Ovary (tissue), 9 donors: Measurements from ENCODE around the gene RNF223. TPM values are rescaled to one million over a fixed set of nuclear protein-coding genes. Genes with fewer than 3 reads are reported as not detected.
A peak's percentile ranks its signal among the peaks of the same experiment; 100 is the strongest.

ENCODE experiments used
- DNase-seq, 5 donors: peaks; one replicate each; pipeline ENCODE4 v3.0.0-alpha.2; 2019 to 2020
- H3K27ac ChIP-seq, 2 donors: fragments of 200-600 bp; one replicate each; pipeline versions ENCODE4 v1.5.1 to v1.8.0; 2019 to 2022
- H3K27me3 ChIP-seq: fragments of 200-600 bp; one replicate; pipeline ENCODE4 v1.8.0; 2022
- H3K36me3 ChIP-seq: fragments of 200-600 bp; sonication (generic); one replicate; pipeline ENCODE4 v1.5.1; 2019
- H3K4me1 ChIP-seq: one replicate; pipeline ENCODE4 v1.8.1; 2013; ENCODE audit warnings: mild to moderate bottlenecking, moderate library complexity; ENCODE audit not compliant: insufficient read depth
- H3K4me3 ChIP-seq: fragments of 200-600 bp; sonication (generic); one replicate; pipeline ENCODE4 v1.5.1; 2017
- H3K9me3 ChIP-seq, 2 donors: fragments of 200-600 bp in 1 of 2; sonication (generic) in 1 of 2; one replicate each; pipeline versions ENCODE4 v1.5.1 to v1.8.1; 2013 to 2019; ENCODE audit warnings: mild to moderate bottlenecking in 1 of 2, moderate library complexity in 1 of 2
- CTCF ChIP-seq, 3 donors: fragments of 450-650 bp in 2 of 3; fragments of 200-600 bp in 1 of 3; IDR thresholded peaks; one replicate each; pipeline versions ENCODE4 v1.5.1 to v1.8.0; 2016 to 2022; ENCODE audit warnings: antibody characterized with exemption in 3 of 3, mild to moderate bottlenecking in 1 of 3
- EP300 ChIP-seq: sonication (generic); formaldehyde crosslinking; IDR thresholded peaks from one replicate; pipeline ENCODE4 v1.6.1; 2017; ENCODE audit warnings: antibody characterized with exemption
- POLR2A ChIP-seq: fragments of 450-650 bp; IDR thresholded peaks from one replicate; pipeline ENCODE4 v1.6.1; 2017; ENCODE audit warnings: antibody characterized with exemption, mild to moderate bottlenecking, moderate library complexity
- WGBS, 3 donors: extraction: QIAGEN DNeasy Blood & Tissue Kit in 1 of 3; methylation state at CpG; one replicate each; pipeline versions ENCODE4 v1.1.5 to v1.1.7; 2013 to 2017; 5-methylcytosine and 5-hydroxymethylcytosine counted together
- intact Hi-C, 4 donors: fragments of 100-400 bp; cut with DNase I; formaldehyde crosslinking; loops; one replicate each; pipeline versions ENCODE4 v1.11.0 to v1.15.1; 2022 to 2023
- polyA plus RNA-seq, 2 donors: library from polyadenylated mRNA; stranded (reverse); fragments of 200-250 nt in 1 of 2; fragments of 350-450 nt in 1 of 2; fragmentation: Illumina TruSeq in 1 of 2; extraction: RNeasy Lipid Tissue Mini Kit (QIAGEN cat#74804) in 1 of 2; gene quantifications; one replicate each; pipeline ENCODE4 v1.2.3, GENCODE V29; 2013 to 2014
- total RNA-seq, 7 donors: library from RNA; depleted of rRNA in 2 of 7; stranded (reverse); fragments of >200 nt in 2 of 7; fragmentation: NEBNext Ultra II Directional in 3 of 7; extraction: Animal tissue kit (Norgen Biotek cat#: 25700) in 3 of 7; gene quantifications; one replicate each; pipeline versions ENCODE4 v1.1.0 to v1.2.4, GENCODE V29; 2016 to 2023
- donor health status: DM: no; HTN: no; CAD: no; lungs with moderate emphysema.
- donor health status: DM: no; HTN: no; CAD: no.
- donor health status: Bipolar disorder and iron deficiency.
- donor health status: DM: yes; HTN: yes; CAD: no.
- donor health status: DM: no; HTN: no; CAD: no.
- donor health status: DM: yes; HTN: yes; CAD: no.

The RNF223 gene
- total and polyA plus RNA-seq, 9 donors: 0.36 to 0.92 TPM; not detected in 7

DNA sequence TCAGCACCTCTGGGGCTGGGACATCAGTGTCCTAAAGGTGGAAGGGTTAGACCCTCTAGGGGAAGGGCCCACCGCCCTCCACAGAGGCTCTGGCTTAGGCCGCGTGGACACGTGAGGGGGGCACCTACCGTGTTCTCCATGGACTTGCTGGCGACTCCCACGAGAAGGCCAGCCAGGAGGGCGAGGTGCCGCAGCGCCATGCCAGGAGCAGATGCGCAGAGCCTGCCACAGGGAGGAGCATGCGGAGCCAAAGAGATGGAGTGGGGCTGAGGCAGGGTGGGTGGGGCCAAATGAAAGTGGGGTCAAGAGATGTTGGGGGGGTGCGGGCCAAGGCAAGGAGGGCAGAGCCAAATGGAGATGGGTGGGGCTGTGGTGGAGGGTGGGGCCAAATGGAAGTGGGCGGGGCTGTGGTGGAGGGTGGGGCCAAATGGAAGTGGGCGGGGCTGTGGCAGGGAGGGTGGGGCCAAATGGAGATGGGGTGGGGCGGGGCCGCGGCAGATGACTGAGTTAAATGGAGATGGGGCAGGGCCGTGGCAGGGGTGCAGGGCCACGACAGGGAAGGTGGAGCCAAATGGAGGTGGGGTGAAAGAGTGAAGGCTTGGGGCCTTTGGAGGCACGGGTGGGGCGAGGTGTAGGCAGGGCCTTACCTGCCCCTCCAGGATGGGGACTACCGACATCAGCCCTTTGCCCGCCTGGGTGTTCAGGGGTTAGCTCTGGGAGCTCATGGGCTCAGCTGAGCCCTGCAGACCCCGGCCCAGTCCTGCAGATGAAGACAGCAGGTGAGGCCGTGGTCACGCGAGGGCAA, 17.4 kb upstream of the RNF223 start:
- no peaks in the 10 kb centered on the region for H3K36me3 ChIP-seq
- TF ChIP-seq EP300 (no peak), CTCF (IDR thresholded peaks at IDR 0.05) (no peak), POLR2A (no peak)
- H3K27me3 ChIP-seq: no peaks in the 10 kb centered on the region
- intact Hi-C loops: no loop called here
- H3K4me1 ChIP-seq: no peaks in the 10 kb centered on the region
- DNase-seq: peak in 3 of 5 donors; percentile 7 to 26 (median 14)
- WGBS, 3 donors: 94% methylated on average over 25 to 28 of the region's 28 CpGs
- no peak overlapping the region for H3K27ac ChIP-seq
- H3K9me3 ChIP-seq: no peaks in the 10 kb centered on the region
- no peak overlapping the region for H3K4me3 ChIP-seq

GRCh38 chr1:1090424-1091343, 16.6 kb upstream of the RNF223 start:
- TF ChIP-seq POLR2A (no peak), EP300 (no peak), CTCF (IDR thresholded peaks at IDR 0.05) (no peak)
- peak in 3 of 5 donors; percentile 14 to 29 (median 15) for DNase-seq
- H3K4me3 ChIP-seq: no peak overlapping the region

DNA sequence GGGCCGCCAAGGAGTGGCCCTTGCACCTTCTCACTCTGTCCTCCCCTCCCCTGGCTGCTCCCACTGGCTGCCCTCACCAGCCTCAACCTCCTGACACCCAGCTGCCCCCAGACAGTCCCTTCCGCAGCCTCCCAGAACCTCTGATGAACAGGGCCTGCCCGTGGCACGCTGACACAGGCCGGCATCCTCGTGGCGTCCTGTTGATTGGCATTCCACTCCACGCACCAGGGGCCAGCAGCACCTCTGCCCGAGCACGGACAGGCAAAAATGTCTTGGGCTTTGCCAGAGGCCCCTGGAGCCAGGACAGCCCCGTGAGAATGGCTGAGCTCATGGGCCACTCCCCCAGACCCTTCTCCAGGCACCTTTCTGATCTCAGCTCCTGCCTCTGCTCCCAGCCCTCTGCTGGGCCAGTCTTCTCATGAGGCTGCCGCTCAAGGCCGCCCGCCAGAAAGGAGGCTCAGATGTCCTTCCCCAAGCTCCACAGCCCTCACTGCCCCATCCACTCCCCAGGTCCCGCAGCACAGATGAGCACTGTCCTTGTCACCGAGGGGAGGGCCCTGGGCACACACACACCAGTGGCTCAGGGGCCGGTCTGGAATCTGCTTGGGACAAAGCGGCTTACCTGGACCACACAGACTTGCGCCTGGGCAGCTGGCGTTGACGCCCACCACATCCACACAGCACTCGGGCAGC, 15.8 kb upstream of the RNF223 start:
- peak in 2 of 5 donors; percentile 11 to 30 for DNase-seq
- H3K9me3 ChIP-seq: no peaks in the 10 kb centered on the region
- 81 to 89% (median 89%) methylated on average over 21 to 22 of the region's 22 CpGs for WGBS, 3 donors
- no peak for TF ChIP-seq CTCF (IDR thresholded peaks at IDR 0.05)
- no peak for TF ChIP-seq POLR2A
- no peak for TF ChIP-seq EP300
- no peaks in the 10 kb centered on the region for H3K36me3 ChIP-seq
- intact Hi-C loops: no loop called here
- no peaks in the 10 kb centered on the region for H3K27me3 ChIP-seq
- no peak overlapping the region for H3K27ac ChIP-seq
- H3K4me1 ChIP-seq: no peaks in the 10 kb centered on the region
- no peak overlapping the region for H3K4me3 ChIP-seq

More at GRCh38 chr1:1090424-1091343, 16.6 kb upstream of the RNF223 start:
- 93 to 97% (median 95%) methylated on average over 41 to 45 of the region's 45 CpGs for WGBS, 3 donors
- intact Hi-C loops: no loop called here
- H3K36me3 ChIP-seq: no peaks in the 10 kb centered on the region
- H3K27me3 ChIP-seq: no peaks in the 10 kb centered on the region
- H3K9me3 ChIP-seq: no peaks in the 10 kb centered on the region
- H3K27ac ChIP-seq: no peak overlapping the region
- no peaks in the 10 kb centered on the region for H3K4me1 ChIP-seq
